ENCODE data around the gene FREM2. TPM values are rescaled to one million over a fixed set of nuclear protein-coding genes. Genes with fewer than 3 reads are reported as not detected.

FREM2 gene
- total and polyA plus RNA-seq, 2 donors (not counting 3 experiments of a cell fraction or from before 2014, with no cell fraction given): under 0.01 TPM; not detected in 1

DNA sequence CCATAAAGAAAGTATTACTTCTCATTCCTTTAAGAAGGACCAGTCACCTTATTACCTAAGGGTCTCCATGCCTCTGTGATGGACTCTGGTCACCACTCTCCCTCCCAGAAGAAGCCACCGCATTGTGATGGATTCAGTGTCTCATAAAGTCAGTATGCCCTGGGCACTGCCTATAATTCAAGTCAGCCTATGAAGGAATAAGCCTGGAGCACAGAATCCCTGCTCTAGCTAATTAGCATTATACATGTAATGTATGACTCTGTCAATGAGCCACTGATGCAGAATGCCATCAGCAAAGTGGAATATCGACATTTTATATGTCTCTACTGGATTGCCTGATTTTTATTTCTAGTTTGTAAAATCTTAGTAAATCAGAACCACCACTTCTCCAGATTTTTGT is 14.9 kb upstream of the FREM2 start:
- no peaks in the 10 kb centered on the region for H3K36me3 ChIP-seq (ENCODE audit: control insufficient read depth in 2 of 2, extremely low read depth in 1 of 2, insufficient read depth in 2 of 2, low read length in 2 of 2)
- H3K4me2 ChIP-seq (ENCODE audit: insufficient read depth, low read length): no peak overlapping the region
- no peak for DNase-seq (ENCODE audit: low read depth, low spot score)
- H2AFZ ChIP-seq (ENCODE audit: low read depth, low read length): no peak overlapping the region
- no peak overlapping the region for H3K27ac ChIP-seq (ENCODE audit: insufficient read depth, low read depth, low read length)
- H3K4me1 ChIP-seq (ENCODE audit: control insufficient read depth, extremely low read depth, insufficient read depth, low read length): no peaks in the 10 kb centered on the region
- ChIA-PET POLR2A (no interaction called here), CTCF (no interaction called here)
- BruUV-seq (replicated peaks): no TSS peak
- no peak overlapping the region for H3K4me3 ChIP-seq (replicated peaks in 1 of 3; ENCODE audit: insufficient read depth in 1 of 3, low read depth in 1 of 3, low read length in 3 of 3)
- no peaks in the 10 kb centered on the region for H3K79me2 ChIP-seq (ENCODE audit: control insufficient read depth, insufficient read depth, low read length)
- no peak overlapping the region for H3K9ac ChIP-seq (replicated peaks; ENCODE audit: extremely low read depth, insufficient read depth, low read length)
- H4K20me1 ChIP-seq (replicated peaks; ENCODE audit: control insufficient read depth, extremely low read depth, insufficient read depth, low read length): no peaks in the 10 kb centered on the region
- dilution Hi-C loops (cut with MboI; ENCODE audit: extremely low pct_ligation_motif_present, low sequenced_read_pairs) (no loop called here), intact Hi-C loops (cut with micrococcal nuclease) (no loop called here)
- FAIRE-seq: no peak
- H3K9me3 ChIP-seq (replicated peaks; ENCODE audit: control insufficient read depth, insufficient read depth, low read length): no peaks in the 10 kb centered on the region
- no peaks in the 10 kb centered on the region for H3K27me3 ChIP-seq (ENCODE audit: control insufficient read depth in 2 of 2, insufficient read depth in 2 of 2, low read length in 2 of 2)
- TF ChIP-seq, protein P1, sequence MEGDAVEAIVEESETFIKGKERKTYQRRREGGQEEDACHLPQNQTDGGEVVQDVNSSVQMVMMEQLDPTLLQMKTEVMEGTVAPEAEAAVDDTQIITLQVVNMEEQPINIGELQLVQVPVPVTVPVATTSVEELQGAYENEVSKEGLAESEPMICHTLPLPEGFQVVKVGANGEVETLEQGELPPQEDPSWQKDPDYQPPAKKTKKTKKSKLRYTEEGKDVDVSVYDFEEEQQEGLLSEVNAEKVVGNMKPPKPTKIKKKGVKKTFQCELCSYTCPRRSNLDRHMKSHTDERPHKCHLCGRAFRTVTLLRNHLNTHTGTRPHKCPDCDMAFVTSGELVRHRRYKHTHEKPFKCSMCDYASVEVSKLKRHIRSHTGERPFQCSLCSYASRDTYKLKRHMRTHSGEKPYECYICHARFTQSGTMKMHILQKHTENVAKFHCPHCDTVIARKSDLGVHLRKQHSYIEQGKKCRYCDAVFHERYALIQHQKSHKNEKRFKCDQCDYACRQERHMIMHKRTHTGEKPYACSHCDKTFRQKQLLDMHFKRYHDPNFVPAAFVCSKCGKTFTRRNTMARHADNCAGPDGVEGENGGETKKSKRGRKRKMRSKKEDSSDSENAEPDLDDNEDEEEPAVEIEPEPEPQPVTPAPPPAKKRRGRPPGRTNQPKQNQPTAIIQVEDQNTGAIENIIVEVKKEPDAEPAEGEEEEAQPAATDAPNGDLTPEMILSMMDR (IDR thresholded peaks at IDR 0.05; ENCODE audit: extremely low read depth in 1 of 2, insufficient read depth in 1 of 2, low read depth in 1 of 2, low read length in 2 of 2): no peak
- H3K9me1 ChIP-seq (replicated peaks; ENCODE audit: control insufficient read depth, extremely low read depth, insufficient read depth, low read length): no peaks in the 10 kb centered on the region

DNA sequence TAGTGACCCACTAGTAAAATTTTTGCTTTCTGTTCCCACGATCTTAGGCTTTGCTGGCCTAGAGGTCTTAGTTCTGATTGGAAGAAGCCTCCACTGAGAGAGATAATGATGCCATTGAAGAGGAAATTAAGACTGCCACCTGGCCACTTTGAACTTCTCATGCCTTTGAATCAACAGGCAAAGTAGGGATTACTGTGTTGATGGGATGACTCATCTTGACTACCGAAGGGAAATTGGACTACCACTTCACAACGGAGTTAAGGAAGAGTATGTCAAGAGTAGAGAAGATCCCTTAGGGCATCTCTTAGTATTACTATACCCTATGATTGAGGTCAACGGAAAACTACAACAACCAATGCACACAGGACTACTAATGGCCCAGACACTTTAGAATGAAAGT is 12.7 kb upstream of the FREM2 start:
- Histone ChIP-seq H3K4me2 (ENCODE audit: insufficient read depth, low read length) (no peak overlapping the region), H3K27ac (ENCODE audit: insufficient read depth, low read depth, low read length) (no peak overlapping the region), H4K20me1 (replicated peaks; ENCODE audit: control insufficient read depth, extremely low read depth, insufficient read depth, low read length) (no peaks in the 10 kb centered on the region), H2AFZ (ENCODE audit: low read depth, low read length) (no peak overlapping the region), H3K9me3 (replicated peaks; ENCODE audit: control insufficient read depth, insufficient read depth, low read length) (no peaks in the 10 kb centered on the region), H3K79me2 (ENCODE audit: control insufficient read depth, insufficient read depth, low read length) (no peaks in the 10 kb centered on the region), H3K9me1 (replicated peaks; ENCODE audit: control insufficient read depth, extremely low read depth, insufficient read depth, low read length) (no peaks in the 10 kb centered on the region), H3K27me3 (ENCODE audit: control insufficient read depth in 2 of 2, insufficient read depth in 2 of 2, low read length in 2 of 2) (no peaks in the 10 kb centered on the region), H3K4me3 (replicated peaks in 1 of 3; ENCODE audit: insufficient read depth in 1 of 3, low read depth in 1 of 3, low read length in 3 of 3) (no peak overlapping the region), H3K4me1 (ENCODE audit: control insufficient read depth, extremely low read depth, insufficient read depth, low read length) (no peaks in the 10 kb centered on the region), H3K9ac (replicated peaks; ENCODE audit: extremely low read depth, insufficient read depth, low read length) (no peak overlapping the region), H3K36me3 (ENCODE audit: control insufficient read depth in 2 of 2, extremely low read depth in 1 of 2, insufficient read depth in 2 of 2, low read length in 2 of 2) (no peaks in the 10 kb centered on the region)
- ChIA-PET POLR2A (no interaction called here), CTCF (no interaction called here)
- no peak for TF ChIP-seq JUN (IDR thresholded peaks at IDR 0.05; ENCODE audit: borderline replicate concordance, insufficient read depth, insufficient read length, low read depth)
- no peak for TF ChIP-seq POLR2AphosphoS5 (IDR thresholded peaks at IDR 0.05; ENCODE audit: insufficient read depth, low read depth, low read length)
- no peak for TF ChIP-seq POLR2A (IDR thresholded peaks at IDR 0.05; ENCODE audit: low read depth, low read length)
- no peak for TF ChIP-seq GATA2 (IDR thresholded peaks at IDR 0.05; ENCODE audit: insufficient read depth, insufficient read length, low read depth, low read length)
- TF ChIP-seq EZH2 (IDR thresholded peaks at IDR 0.05; ENCODE audit: borderline replicate concordance, low read depth, low read length, severe bottlenecking): no peak
- TF ChIP-seq, protein P2, sequence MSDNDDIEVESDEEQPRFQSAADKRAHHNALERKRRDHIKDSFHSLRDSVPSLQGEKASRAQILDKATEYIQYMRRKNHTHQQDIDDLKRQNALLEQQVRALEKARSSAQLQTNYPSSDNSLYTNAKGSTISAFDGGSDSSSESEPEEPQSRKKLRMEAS (IDR thresholded peaks at IDR 0.05; ENCODE audit: insufficient read depth, insufficient read length): no peak
- TF ChIP-seq, protein P1 (IDR thresholded peaks at IDR 0.05; ENCODE audit: extremely low read depth in 1 of 2, insufficient read depth in 1 of 2, low read depth in 1 of 2, low read length in 2 of 2): no peak
- TF ChIP-seq FOS (IDR thresholded peaks at IDR 0.05; ENCODE audit: borderline replicate concordance, insufficient read depth, low read length): no peak
- TF ChIP-seq MYC (IDR thresholded peaks at IDR 0.05; ENCODE audit: low read depth, low read length): no peak
- intact Hi-C loops (cut with micrococcal nuclease) (no loop called here), dilution Hi-C loops (cut with MboI; ENCODE audit: extremely low pct_ligation_motif_present, low sequenced_read_pairs) (no loop called here)
- DNase-seq (ENCODE audit: low read depth, low spot score) (no peak), FAIRE-seq (no peak)
- no TSS peak for BruUV-seq (replicated peaks)

All from endothelial cell of umbilical vein (primary cell).